Astrocyte of the cerebellum (primary cell): ENCODE data around the gene NDUFS6.

Experiments used
- DNase-seq: peaks from one replicate; pipeline ENCODE4 v3.0.0-alpha.2; 2011; ENCODE audit warnings: low read depth
- H3K4me3 ChIP-seq: 2 replicates; pipeline ENCODE4 v1.5.1; 2011; ENCODE audit warnings: mild to moderate bottlenecking, low read depth, low read length, moderate library complexity
- in situ Hi-C: cut with HindIII; loops from 2 replicates; pipeline ENCODE4 v1.10.0; 2017; ENCODE audit warnings: low sequenced_read_pairs
- TF ChIP-seq, protein P1 (sequence below): IDR thresholded peaks from 2 replicates; pipeline ENCODE4 v1.5.1; 2012; ENCODE audit warnings: low read length, low read depth, moderate library complexity, mild to moderate bottlenecking; ENCODE audit errors: missing control alignments

The NDUFS6 gene

GRCh38 chr5:1804001-1804690 lies 2.9 kb downstream of the NDUFS6 start:
- in situ Hi-C loops: no loop called here
- no peak for DNase-seq
- H3K4me3 ChIP-seq: no peak overlapping the region
- TF ChIP-seq, protein P1, sequence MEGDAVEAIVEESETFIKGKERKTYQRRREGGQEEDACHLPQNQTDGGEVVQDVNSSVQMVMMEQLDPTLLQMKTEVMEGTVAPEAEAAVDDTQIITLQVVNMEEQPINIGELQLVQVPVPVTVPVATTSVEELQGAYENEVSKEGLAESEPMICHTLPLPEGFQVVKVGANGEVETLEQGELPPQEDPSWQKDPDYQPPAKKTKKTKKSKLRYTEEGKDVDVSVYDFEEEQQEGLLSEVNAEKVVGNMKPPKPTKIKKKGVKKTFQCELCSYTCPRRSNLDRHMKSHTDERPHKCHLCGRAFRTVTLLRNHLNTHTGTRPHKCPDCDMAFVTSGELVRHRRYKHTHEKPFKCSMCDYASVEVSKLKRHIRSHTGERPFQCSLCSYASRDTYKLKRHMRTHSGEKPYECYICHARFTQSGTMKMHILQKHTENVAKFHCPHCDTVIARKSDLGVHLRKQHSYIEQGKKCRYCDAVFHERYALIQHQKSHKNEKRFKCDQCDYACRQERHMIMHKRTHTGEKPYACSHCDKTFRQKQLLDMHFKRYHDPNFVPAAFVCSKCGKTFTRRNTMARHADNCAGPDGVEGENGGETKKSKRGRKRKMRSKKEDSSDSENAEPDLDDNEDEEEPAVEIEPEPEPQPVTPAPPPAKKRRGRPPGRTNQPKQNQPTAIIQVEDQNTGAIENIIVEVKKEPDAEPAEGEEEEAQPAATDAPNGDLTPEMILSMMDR: no peak

DNA sequence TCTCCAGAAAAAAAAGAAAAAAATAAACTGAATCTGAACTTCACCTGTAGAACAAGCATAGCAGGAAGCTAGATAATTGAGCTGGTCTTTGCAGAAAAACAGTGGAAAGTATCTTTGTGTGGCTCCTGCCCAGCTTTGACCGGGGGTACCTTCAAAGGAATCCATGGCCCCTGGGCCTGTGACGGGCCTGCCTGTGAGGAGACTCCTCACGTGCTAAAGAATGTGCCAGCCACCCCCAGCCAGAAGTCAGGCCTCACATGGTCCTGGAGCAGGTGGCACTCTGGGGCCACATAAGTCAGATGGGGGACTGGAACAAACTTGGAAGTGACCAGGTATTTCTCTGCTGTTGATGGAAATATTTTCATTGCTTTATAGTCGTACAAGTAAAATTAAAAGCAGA lies 4.1 kb downstream of the NDUFS6 start:
- in situ Hi-C loops: no loop called here
- TF ChIP-seq, protein P1: no peak
- DNase-seq: no peak
- H3K4me3 ChIP-seq: no peak overlapping the region

DNA sequence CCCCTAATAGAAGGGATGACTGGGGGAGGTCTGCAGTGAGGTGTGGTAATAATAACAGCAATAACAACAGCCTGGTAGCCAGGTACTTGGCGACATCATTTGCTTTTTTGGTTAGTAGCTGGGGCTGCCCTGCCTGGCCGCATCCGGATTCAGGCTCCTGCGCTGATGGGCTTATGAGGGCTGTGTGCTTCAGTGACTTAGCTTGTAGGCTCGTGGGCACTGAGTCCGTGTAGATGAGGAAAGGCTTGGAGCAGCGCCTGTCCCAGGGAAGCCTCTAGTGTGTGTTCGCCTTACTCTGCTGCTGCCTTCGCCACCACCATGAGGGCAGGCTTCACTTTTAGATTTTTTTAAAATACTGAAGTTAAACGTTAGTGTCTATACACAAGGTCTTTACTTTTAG lies 4.5 kb downstream of the NDUFS6 start:
- TF ChIP-seq, protein P1: no peak
- H3K4me3 ChIP-seq: no peak overlapping the region
- in situ Hi-C loops: no loop called here
- no peak for DNase-seq

DNA sequence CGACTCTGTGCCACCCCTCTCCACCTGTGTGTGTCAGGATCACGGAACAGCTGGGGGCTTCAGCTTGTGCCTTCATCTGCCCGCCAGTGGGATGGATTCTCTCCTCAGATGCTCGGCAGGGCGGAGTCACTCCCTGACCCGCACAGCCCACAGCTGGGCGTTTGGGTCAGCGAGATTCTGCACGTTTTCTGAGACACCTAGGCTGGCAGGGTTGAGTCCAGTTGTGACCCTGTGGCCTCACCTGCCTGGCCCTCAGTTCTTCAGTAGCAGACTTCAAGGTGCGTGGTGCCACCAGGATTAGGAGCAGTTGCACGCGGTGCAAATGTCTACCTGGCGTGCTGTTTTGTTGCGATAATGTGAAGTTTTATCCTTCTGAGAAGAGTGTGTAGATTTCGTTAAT lies 5.0 kb downstream of the NDUFS6 start:
- TF ChIP-seq, protein P1: no peak
- in situ Hi-C loops: no loop called here
- no peak for DNase-seq
- no peak overlapping the region for H3K4me3 ChIP-seq

DNA sequence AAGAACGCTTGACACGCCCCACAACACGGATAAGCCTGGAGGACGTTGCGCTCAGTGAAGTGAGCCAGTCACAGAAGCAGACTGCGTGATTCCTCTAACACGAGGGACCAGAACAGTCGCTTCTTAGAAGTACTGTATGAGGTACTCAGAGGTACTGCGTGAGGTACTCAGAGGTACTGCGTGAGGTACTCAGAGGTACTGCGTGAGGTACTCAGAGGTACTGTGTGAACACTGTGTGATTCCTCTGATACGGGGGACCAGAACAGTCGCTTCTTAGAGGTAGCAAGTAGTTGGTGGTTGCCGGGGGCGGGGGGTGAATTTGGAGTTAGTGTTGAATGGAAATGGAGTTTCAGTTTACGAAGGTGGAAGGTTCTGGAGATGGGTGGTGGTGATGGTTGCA lies 5.8 kb downstream of the NDUFS6 start:
- in situ Hi-C loops: no loop called here
- no peak overlapping the region for H3K4me3 ChIP-seq
- TF ChIP-seq, protein P1: no peak
- no peak for DNase-seq

GRCh38 chr5:1807451-1808185 lies 6.4 kb downstream of the NDUFS6 start:
- TF ChIP-seq, protein P1: no peak
- no peak overlapping the region for H3K4me3 ChIP-seq
- DNase-seq: no peak
- in situ Hi-C loops: no loop called here
